Suprapubic skin (tissue), 4 donors: ENCODE results near the gene NKAIN2. TPM values are rescaled to one million over a fixed set of nuclear protein-coding genes. Genes with fewer than 3 reads are reported as not detected.

ENCODE experiments used
- DNase-seq, 2 donors: peaks; one replicate each; pipeline ENCODE4 v3.0.0-alpha.2; 2019; ENCODE audit warnings: low spot score in 2 of 2
- H3K27ac ChIP-seq: fragments of 200-600 bp; sonication (generic); one replicate; pipeline ENCODE4 v1.5.1; 2019
- H3K27me3 ChIP-seq: fragments of 200-600 bp; sonication (generic); one replicate; pipeline ENCODE4 v1.5.1; 2019
- H3K36me3 ChIP-seq: fragments of 200-600 bp; sonication (generic); one replicate; pipeline ENCODE4 v1.5.1; 2019
- H3K4me1 ChIP-seq: fragments of 200-600 bp; sonication (generic); one replicate; pipeline ENCODE4 v1.5.1; 2019
- H3K4me3 ChIP-seq: fragments of 200-600 bp; sonication (generic); one replicate; pipeline ENCODE4 v1.5.1; 2019; ENCODE audit warnings: mild to moderate bottlenecking
- H3K9me3 ChIP-seq: fragments of 200-600 bp; sonication (generic); one replicate; pipeline ENCODE4 v1.5.1; 2019
- EP300 ChIP-seq: sonication (generic); formaldehyde crosslinking; IDR thresholded peaks from one replicate; pipeline ENCODE4 v1.6.1; 2017; ENCODE audit warnings: antibody characterized with exemption
- POLR2A ChIP-seq, 2 donors: fragments of 450-650 bp; IDR thresholded peaks; one replicate each; pipeline ENCODE4 v1.6.1; 2017; ENCODE audit warnings: antibody characterized with exemption in 2 of 2, mild to moderate bottlenecking in 2 of 2, moderate library complexity in 2 of 2
- POLR2AphosphoS5 ChIP-seq, 3 donors: sonication (generic); formaldehyde crosslinking; IDR thresholded peaks; one replicate each; pipeline ENCODE4 v1.6.1; 2017; ENCODE audit warnings: antibody characterized with exemption in 3 of 3
- WGBS: methylation state at CpG from one replicate; pipeline ENCODE4 v1.1.5; 2018; 5-methylcytosine and 5-hydroxymethylcytosine counted together
- total RNA-seq, 4 donors: library from RNA; depleted of rRNA; stranded (reverse); fragments of >200 nt; gene quantifications; one replicate each; pipeline ENCODE4 v1.1.0, GENCODE V29; 2016
- TF ChIP-seq, protein P1 (sequence below), 2 donors: fragments of 200-600 bp in 1 of 2; fragments of 450-650 bp in 1 of 2; sonication (generic) in 1 of 2; IDR thresholded peaks; one replicate each; pipeline ENCODE4 v1.5.1; 2016 to 2019; ENCODE audit warnings: antibody characterized with exemption in 2 of 2, mild to moderate bottlenecking in 1 of 2, moderate library complexity in 1 of 2

Gene NKAIN2
- total RNA-seq, 4 donors from 2014 or later: 0.40 TPM; not detected in 3

DNA sequence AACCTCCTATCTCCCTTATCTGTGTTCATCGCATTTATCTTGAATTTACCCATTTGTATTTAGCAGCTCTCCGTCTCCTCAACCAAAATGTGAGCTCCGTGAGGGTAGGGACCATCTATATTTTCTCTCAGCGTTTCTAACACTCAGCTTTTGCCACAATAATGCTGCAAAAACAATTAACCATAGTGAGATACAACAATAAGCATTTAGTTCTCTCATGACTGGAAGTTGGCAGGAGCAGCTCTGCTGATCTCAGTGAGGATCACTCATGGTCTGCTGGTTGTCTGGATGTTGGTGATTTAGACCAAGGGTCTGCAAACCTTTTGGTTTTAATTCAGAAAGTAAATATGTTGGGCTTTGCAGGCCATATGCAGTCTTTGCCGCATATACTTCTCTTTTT is 763.7 kb downstream of the NKAIN2 start:
- 86% methylated on average over 5 of the region's 5 CpGs for WGBS

DNA sequence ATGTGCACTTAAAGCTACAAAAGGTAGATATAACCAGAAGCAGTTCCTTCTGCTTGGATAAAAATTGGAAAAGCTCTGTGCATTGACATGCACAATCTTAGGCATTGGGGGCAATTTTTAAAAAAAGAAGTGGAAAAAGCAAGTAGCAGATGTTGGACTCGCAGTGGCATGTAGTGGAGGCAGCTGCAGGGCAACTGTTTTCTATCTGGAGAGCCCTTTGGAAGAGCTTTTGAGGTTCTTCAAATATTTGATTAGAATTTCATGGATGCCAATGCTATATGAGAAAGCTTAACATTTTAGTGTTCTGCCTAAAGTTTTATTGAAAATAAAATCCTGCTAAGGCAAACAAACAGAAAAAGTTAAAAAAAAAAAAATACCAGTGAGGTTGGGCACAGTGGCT is 770.3 kb downstream of the NKAIN2 start:
- no peak for DNase-seq
- Histone ChIP-seq H3K27ac (no peak overlapping the region), H3K36me3 (no peaks in the 10 kb centered on the region), H3K4me1 (no peaks in the 10 kb centered on the region), H3K4me3 (no peak overlapping the region), H3K9me3 (no peaks in the 10 kb centered on the region), H3K27me3 (no peaks in the 10 kb centered on the region)
- no peak for TF ChIP-seq EP300
- TF ChIP-seq POLR2A (IDR thresholded peaks at IDR 0.05): no peak
- TF ChIP-seq, protein P1, sequence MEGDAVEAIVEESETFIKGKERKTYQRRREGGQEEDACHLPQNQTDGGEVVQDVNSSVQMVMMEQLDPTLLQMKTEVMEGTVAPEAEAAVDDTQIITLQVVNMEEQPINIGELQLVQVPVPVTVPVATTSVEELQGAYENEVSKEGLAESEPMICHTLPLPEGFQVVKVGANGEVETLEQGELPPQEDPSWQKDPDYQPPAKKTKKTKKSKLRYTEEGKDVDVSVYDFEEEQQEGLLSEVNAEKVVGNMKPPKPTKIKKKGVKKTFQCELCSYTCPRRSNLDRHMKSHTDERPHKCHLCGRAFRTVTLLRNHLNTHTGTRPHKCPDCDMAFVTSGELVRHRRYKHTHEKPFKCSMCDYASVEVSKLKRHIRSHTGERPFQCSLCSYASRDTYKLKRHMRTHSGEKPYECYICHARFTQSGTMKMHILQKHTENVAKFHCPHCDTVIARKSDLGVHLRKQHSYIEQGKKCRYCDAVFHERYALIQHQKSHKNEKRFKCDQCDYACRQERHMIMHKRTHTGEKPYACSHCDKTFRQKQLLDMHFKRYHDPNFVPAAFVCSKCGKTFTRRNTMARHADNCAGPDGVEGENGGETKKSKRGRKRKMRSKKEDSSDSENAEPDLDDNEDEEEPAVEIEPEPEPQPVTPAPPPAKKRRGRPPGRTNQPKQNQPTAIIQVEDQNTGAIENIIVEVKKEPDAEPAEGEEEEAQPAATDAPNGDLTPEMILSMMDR (IDR thresholded peaks at IDR 0.05): no peak
- TF ChIP-seq POLR2AphosphoS5 (IDR thresholded peaks at IDR 0.05): no peak
- WGBS: 28% methylated on average over 1 of the region's 1 CpG

More for the DNA sequence above, 763.7 kb downstream of the NKAIN2 start:
- Histone ChIP-seq H3K27ac (no peak overlapping the region), H3K4me1 (no peaks in the 10 kb centered on the region), H3K27me3 (no peaks in the 10 kb centered on the region), H3K9me3 (no peaks in the 10 kb centered on the region), H3K36me3 (no peaks in the 10 kb centered on the region), H3K4me3 (no peak overlapping the region)
- TF ChIP-seq POLR2AphosphoS5 (IDR thresholded peaks at IDR 0.05): no peak
- no peak for TF ChIP-seq POLR2A (IDR thresholded peaks at IDR 0.05)
- TF ChIP-seq, protein P1 (IDR thresholded peaks at IDR 0.05): no peak
- no peak for TF ChIP-seq EP300
- no peak for DNase-seq

DNA sequence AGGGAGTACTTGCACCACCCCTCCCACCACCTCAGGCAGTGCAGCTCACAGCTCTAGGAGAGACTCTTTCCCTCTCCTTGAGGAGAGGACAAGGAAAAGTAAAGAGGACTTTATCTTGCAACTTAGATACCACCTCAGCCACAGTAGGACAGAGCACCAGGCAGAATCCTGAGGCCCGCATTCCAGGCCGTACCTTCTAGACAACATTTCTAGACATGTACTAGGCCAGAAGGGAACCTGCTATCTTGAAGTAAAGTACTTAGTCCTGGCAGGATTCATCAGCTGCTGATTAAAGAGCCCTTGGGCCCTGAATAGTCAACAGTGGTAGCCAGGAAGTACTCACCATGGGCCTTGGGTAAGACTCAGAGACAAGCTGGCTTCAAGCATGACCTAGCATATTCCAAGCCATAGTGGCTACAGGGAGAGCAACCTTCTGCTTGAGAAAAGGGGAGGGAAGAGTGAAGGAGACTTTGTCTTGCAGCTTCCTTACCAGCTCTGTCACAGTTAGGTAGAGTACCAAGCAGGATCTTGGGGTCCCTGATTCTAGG is 774.1 kb downstream of the NKAIN2 start:
- Histone ChIP-seq H3K9me3 (no peaks in the 10 kb centered on the region), H3K36me3 (no peaks in the 10 kb centered on the region), H3K27me3 (no peaks in the 10 kb centered on the region), H3K27ac (no peak overlapping the region), H3K4me1 (no peaks in the 10 kb centered on the region), H3K4me3 (no peak overlapping the region)
- TF ChIP-seq POLR2A (IDR thresholded peaks at IDR 0.05): no peak
- TF ChIP-seq EP300: no peak
- TF ChIP-seq, protein P1 (IDR thresholded peaks at IDR 0.05): no peak
- no peak for TF ChIP-seq POLR2AphosphoS5 (IDR thresholded peaks at IDR 0.05)
- 85% methylated on average over 2 of the region's 2 CpGs for WGBS
- DNase-seq: no peak

DNA sequence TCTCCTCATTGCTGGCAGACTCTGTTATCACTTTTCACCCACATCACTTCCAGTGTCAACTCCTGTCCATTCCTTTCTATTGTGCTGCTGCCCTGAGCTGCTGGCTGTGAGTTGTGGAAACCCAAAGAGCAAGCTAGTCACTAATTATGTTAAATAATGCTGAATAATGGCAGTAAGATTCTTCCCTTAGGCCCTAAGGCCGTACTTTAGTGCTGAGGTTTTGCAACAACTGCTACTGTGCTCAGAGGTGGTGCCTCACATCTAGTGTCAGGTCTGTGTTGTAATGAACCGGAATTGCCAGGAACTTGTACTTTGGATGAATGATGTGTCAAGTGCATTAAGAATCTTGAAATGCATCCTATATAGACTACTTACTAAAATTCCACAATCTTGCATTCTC is 786.3 kb downstream of the NKAIN2 start:
- H3K9me3 ChIP-seq: no peaks in the 10 kb centered on the region
- WGBS: 17% methylated on average over 2 of the region's 2 CpGs

DNA sequence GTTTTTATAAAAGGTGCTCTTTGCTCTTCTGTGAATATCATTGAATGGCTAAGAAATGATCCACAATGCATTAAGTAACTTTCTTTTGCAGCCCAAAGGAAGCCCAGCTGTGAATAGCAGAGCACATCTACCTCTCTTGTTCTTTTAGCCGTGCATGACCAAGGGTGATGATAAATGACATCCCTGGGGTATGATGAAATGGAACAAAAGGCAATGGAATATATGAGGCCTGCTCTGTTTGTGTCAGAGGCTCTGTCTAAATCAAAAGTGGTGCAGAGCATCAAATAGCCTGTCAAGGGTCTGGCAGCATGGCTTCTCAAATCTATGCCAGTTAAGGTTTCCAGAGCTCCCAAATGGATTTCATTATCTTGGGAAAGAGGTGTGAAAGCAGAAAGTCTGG is 796.0 kb downstream of the NKAIN2 start:
- 35% methylated on average over 1 of the region's 1 CpG for WGBS
- TF ChIP-seq, protein P1 (IDR thresholded peaks at IDR 0.05): no peak
- TF ChIP-seq POLR2AphosphoS5 (IDR thresholded peaks at IDR 0.05): no peak
- no peak for TF ChIP-seq POLR2A (IDR thresholded peaks at IDR 0.05)
- no peak for TF ChIP-seq EP300
- H3K27me3 ChIP-seq: no peaks in the 10 kb centered on the region
- no peaks in the 10 kb centered on the region for H3K9me3 ChIP-seq
- no peak for DNase-seq
- H3K27ac ChIP-seq: no peak overlapping the region
- no peaks in the 10 kb centered on the region for H3K36me3 ChIP-seq
- H3K4me1 ChIP-seq: no peaks in the 10 kb centered on the region
- no peak overlapping the region for H3K4me3 ChIP-seq

More for the DNA sequence above, 786.3 kb downstream of the NKAIN2 start:
- Histone ChIP-seq H3K4me3 (no peak overlapping the region), H3K4me1 (no peaks in the 10 kb centered on the region), H3K27ac (no peak overlapping the region), H3K27me3 (no peaks in the 10 kb centered on the region), H3K36me3 (no peaks in the 10 kb centered on the region)
- no peak for DNase-seq
- TF ChIP-seq POLR2A (IDR thresholded peaks at IDR 0.05): no peak
- TF ChIP-seq, protein P1 (IDR thresholded peaks at IDR 0.05): no peak
- TF ChIP-seq EP300: no peak
- TF ChIP-seq POLR2AphosphoS5 (IDR thresholded peaks at IDR 0.05): no peak
